GM19239 (cell line): Measurements from ENCODE around the gene RUFY4.

Source experiments
- DNase-seq: peaks from one replicate; pipeline ENCODE4 v3.0.0; 2011; ENCODE audit warnings: low spot score; ENCODE audit not compliant: insufficient read length
- FAIRE-seq: peaks from 2 replicates; lab custom pipeline; 2011; peaks lifted over from hg19 to GRCh38; lab: Jason Lieb, UNC

Gene RUFY4

GRCh38 chr2:218051903-218052302, 17.1 kb upstream of the RUFY4 start:
- DNase-seq: no peak
- FAIRE-seq: no peak

GRCh38 chr2:218059289-218059688, 9.8 kb upstream of the RUFY4 start:
- FAIRE-seq (no peak), DNase-seq (no peak)

DNA sequence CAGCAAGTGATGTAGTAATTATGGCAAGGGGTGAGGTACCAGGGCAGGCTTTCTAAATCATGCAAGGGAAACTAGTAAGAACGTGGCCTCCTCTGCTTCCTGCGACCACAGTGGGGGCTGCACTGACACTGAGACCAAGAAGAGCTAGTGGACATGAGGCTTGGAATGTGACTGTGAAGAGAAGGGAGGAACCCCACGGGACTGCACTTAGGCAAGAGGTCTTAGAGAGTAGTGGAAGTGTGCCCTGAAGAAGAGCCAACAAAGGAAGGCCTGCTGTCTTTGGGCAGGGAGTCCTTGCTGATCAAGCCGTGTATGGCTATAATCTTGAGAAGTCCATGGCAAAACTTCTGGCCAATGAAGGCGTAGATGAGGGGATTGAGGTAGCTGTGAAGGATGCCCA, 8.9 kb upstream of the RUFY4 start:
- no peak for FAIRE-seq
- no peak for DNase-seq

- no peak for DNase-seq
- no peak for FAIRE-seq
These were observed 7.9 kb upstream of the RUFY4 start for GRCh38 chr2:218060950-218061660.

DNA sequence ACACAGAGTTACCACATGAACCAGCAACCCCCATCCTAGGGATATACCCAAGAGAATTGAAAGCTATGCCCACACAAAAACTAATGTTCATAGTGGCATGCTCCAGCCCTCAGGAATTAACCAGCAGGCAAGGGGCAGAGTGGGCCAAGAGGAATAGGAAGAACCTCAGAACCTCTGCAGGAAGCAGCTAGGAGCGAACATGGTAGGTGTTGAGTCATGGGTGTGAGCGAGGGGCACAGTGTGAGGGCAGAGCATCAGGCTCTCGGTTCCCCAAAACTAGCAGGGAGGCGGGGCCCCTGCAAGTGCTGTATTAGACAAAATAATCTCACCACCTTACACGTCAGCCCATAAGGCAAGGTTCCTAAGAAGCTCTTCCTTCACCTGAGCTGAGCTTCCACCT, 5.6 kb upstream of the RUFY4 start:
- FAIRE-seq (peak; percentile 60), DNase-seq (no peak)

DNA sequence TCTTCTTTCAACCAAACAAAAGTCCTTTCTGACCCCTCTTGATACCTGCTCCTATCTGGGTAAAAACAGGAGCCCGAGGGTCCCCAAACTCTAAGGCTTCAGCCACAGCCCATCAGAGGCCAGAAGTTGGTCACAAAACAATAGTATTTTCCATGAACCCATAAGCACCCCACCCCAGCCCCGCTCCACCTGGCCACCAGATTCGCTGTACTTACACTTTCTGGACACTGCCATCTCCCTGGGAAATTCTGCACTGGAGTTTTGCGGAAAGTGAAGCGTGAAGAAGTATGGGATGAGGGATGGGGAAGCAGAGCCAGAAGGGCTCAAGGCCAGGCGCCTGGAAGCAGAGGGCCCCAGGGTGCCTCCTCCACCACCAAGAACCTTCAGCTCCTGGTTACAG, 5.2 kb upstream of the RUFY4 start:
- FAIRE-seq: no peak
- no peak for DNase-seq

GRCh38 chr2:218065239-218066006, 3.6 kb upstream of the RUFY4 start:
- FAIRE-seq (no peak), DNase-seq (no peak)

- no peak for DNase-seq
- no peak for FAIRE-seq
These were observed 2.0 kb upstream of the RUFY4 start for GRCh38 chr2:218066926-218067515.

DNA sequence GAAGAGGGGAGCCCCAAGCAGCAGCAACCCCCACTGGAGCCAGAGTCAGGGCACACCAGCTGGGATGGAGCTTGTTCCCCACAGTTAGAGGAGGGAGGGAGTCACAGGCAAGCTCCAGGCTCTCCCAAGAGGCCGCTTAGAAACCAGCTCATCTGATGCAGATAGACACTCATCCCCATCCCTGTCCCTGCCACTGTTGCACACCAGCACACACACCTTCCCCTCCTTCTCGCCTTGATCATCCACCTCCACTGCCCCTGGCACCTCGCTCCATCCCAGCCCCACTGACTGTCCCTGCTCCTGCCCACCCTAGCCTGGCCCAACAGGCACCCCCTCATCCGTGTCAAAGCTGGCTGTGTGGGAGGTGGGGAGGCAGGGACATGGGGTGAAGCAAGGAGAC, 1.5 kb upstream of the RUFY4 start:
- FAIRE-seq (no peak), DNase-seq (no peak)

- DNase-seq: no peak
- FAIRE-seq: no peak
These were observed 700 bp downstream of the RUFY4 start for GRCh38 chr2:218069606-218070300.

- FAIRE-seq: no peak
- no peak for DNase-seq
These were observed 1.5 kb downstream of the RUFY4 start for GRCh38 chr2:218070587-218070986.

- DNase-seq (no peak), FAIRE-seq (no peak)
These were observed 2.3 kb downstream of the RUFY4 start for GRCh38 chr2:218071218-218071937.

GRCh38 chr2:218072002-218072401, 2.9 kb downstream of the RUFY4 start:
- FAIRE-seq: no peak
- DNase-seq: no peak

DNA sequence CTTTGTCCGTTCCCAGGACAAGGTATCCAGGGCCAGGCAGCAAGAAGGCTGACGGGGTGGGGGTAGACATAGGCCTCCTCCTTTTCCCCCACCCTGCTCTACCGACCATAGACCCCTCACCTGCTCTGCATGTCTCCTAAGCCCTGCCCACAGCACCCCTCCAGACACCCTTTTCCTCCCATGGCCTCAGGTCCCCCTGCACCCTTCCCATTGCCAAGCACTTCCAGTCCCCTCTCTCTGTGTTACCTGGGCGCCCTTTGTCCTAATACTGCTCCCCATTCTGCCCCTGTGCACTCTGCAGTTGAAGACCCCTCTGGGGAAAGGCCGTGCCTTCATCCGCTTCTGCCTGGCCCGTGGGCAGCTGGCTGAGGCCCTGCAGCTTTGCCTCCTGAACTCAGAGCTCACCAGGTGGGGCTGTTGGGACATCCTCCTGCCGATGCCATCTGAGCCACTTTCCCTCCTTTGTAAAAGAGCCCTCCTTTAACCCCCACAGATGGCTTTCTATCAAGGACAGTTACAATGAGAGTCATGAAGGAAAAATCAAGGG, 3.5 kb downstream of the RUFY4 start:
- no peak for DNase-seq
- FAIRE-seq: no peak

GRCh38 chr2:218073185-218073584, 4.1 kb downstream of the RUFY4 start:
- FAIRE-seq (no peak), DNase-seq (no peak)

DNA sequence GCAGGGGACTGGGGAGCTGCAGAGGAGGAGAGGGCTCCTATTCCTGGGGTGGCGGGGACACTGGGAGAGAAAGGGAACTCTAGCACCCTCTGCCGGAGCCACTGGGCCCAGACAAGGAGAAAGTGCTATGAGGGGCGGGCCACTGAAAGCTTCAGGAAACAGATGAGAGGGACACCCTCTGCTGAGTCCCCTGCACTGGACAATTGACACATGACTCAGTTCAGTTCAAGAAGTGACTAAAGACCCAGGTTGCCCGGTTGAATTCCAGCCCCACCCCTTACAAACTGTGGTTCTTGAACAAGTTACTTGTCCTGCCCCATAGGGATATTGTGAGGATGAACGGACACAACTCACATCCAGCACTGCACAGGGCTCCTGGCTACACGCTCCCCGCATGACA, 5.0 kb downstream of the RUFY4 start:
- FAIRE-seq: no peak

GRCh38 chr2:218075975-218076811, 7.1 kb downstream of the RUFY4 start:
- DNase-seq (no peak), FAIRE-seq (no peak)

More for the DNA sequence above, 5.0 kb downstream of the RUFY4 start:
- DNase-seq: peak; percentile 28

- DNase-seq (no peak), FAIRE-seq (no peak)
These were observed 8.6 kb downstream of the RUFY4 start for GRCh38 chr2:218077464-218078216.
